Measurements from ENCODE around the gene SRSF11.

Gene SRSF11

DNA sequence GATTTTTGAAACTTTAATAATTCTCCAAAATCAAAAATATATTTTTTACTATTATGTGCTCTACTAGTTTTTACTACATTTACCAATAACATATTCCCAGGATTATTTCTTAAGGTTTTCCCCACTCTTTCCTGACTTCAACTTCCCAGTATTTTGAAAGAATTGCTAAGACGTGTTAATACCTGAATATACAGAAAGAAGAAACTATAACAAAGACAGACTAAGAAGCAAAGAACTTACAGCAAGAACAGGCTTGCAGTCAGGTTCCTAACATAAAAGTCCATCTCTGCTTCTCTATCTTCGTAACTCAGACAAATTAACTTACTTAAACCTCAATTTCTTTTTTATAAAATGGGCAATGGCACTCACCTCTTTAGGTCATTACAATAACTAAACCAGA is 63.2 kb downstream of the SRSF11 start:
- Histone ChIP-seq H3K36me3 (ENCODE audit: control insufficient read depth, low read length) (peaks cover 19% of the 10 kb centered on the region), H3K4me2 (ENCODE audit: low read length) (no peak overlapping the region), H4K20me1 (ENCODE audit: control insufficient read depth, insufficient read depth, low read depth, low read length) (no peaks in the 10 kb centered on the region), H3K4me3 (ENCODE audit: low read length) (no peak overlapping the region), H3F3A (ENCODE audit: control insufficient read depth, insufficient read depth) (no peaks in the 10 kb centered on the region), H3K27me3 (ENCODE audit: control insufficient read depth, low read length) (no peaks in the 10 kb centered on the region), H3K4me1 (ENCODE audit: control insufficient read depth, low read length) (no peaks in the 10 kb centered on the region), H3K27ac (ENCODE audit: low read depth, low read length) (no peak overlapping the region), H3K9me3 (ENCODE audit: control insufficient read depth, insufficient read depth, low read length) (no peaks in the 10 kb centered on the region), H3K79me2 (ENCODE audit: control insufficient read depth, low read length) (no peaks in the 10 kb centered on the region), H3K9me2 (replicated peaks; ENCODE audit: control insufficient read depth, low read length) (no peaks in the 10 kb centered on the region)
- no peak for TF ChIP-seq CTCF (IDR thresholded peaks at IDR 0.05; ENCODE audit: low read depth, low read length, poor library complexity, severe bottlenecking)
- TF ChIP-seq EZH2phosphoT487 (IDR thresholded peaks at IDR 0.05; ENCODE audit: borderline replicate concordance, low read length), result no peak

GRCh38 chr1:70286453-70286852 is 65.3 kb downstream of the SRSF11 start:
- TF ChIP-seq CTCF (IDR thresholded peaks at IDR 0.05; ENCODE audit: low read depth, low read length, poor library complexity, severe bottlenecking) (no peak), EZH2phosphoT487 (IDR thresholded peaks at IDR 0.05; ENCODE audit: borderline replicate concordance, low read length) (no peak)

GRCh38 chr1:70288166-70288565 is 67.0 kb downstream of the SRSF11 start:
- H3F3A ChIP-seq (ENCODE audit: control insufficient read depth, insufficient read depth), result no peaks in the 10 kb centered on the region

More at GRCh38 chr1:70286453-70286852, 65.3 kb downstream of the SRSF11 start:
- H3K4me1 ChIP-seq (ENCODE audit: control insufficient read depth, low read length), result no peaks in the 10 kb centered on the region
- no peak overlapping the region for H3K4me3 ChIP-seq (ENCODE audit: low read length)
- no peaks in the 10 kb centered on the region for H3K27me3 ChIP-seq (ENCODE audit: control insufficient read depth, low read length)
- no peak overlapping the region for H3K27ac ChIP-seq (ENCODE audit: low read depth, low read length)
- H3K9me2 ChIP-seq (replicated peaks; ENCODE audit: control insufficient read depth, low read length), result no peaks in the 10 kb centered on the region
- no peak overlapping the region for H3K4me2 ChIP-seq (ENCODE audit: low read length)
- no peaks in the 10 kb centered on the region for H4K20me1 ChIP-seq (ENCODE audit: control insufficient read depth, insufficient read depth, low read depth, low read length)
- H3K79me2 ChIP-seq (ENCODE audit: control insufficient read depth, low read length), result no peaks in the 10 kb centered on the region
- H3F3A ChIP-seq (ENCODE audit: control insufficient read depth, insufficient read depth), result no peaks in the 10 kb centered on the region
- no peaks in the 10 kb centered on the region for H3K9me3 ChIP-seq (ENCODE audit: control insufficient read depth, insufficient read depth, low read length)
- peaks cover 14% of the 10 kb centered on the region for H3K36me3 ChIP-seq (ENCODE audit: control insufficient read depth, low read length)

More at GRCh38 chr1:70288166-70288565, 67.0 kb downstream of the SRSF11 start:
- Histone ChIP-seq H3K27ac (ENCODE audit: low read depth, low read length) (no peak overlapping the region), H3K4me3 (ENCODE audit: low read length) (no peak overlapping the region), H3K4me1 (ENCODE audit: control insufficient read depth, low read length) (no peaks in the 10 kb centered on the region), H3K9me2 (replicated peaks; ENCODE audit: control insufficient read depth, low read length) (no peaks in the 10 kb centered on the region), H3K36me3 (ENCODE audit: control insufficient read depth, low read length) (peaks cover 19% of the 10 kb centered on the region), H4K20me1 (ENCODE audit: control insufficient read depth, insufficient read depth, low read depth, low read length) (no peaks in the 10 kb centered on the region), H3K9me3 (ENCODE audit: control insufficient read depth, insufficient read depth, low read length) (no peaks in the 10 kb centered on the region), H3K4me2 (ENCODE audit: low read length) (no peak overlapping the region), H3K27me3 (ENCODE audit: control insufficient read depth, low read length) (no peaks in the 10 kb centered on the region), H3K79me2 (ENCODE audit: control insufficient read depth, low read length) (no peaks in the 10 kb centered on the region)
- no peak for TF ChIP-seq CTCF (IDR thresholded peaks at IDR 0.05; ENCODE audit: low read depth, low read length, poor library complexity, severe bottlenecking)
- no peak for TF ChIP-seq EZH2phosphoT487 (IDR thresholded peaks at IDR 0.05; ENCODE audit: borderline replicate concordance, low read length)

Measured in DOHH2 (cell line).